Measurements from ENCODE around the gene MAN2A1. TPM values are rescaled to one million over a fixed set of nuclear protein-coding genes. Genes with fewer than 3 reads are reported as not detected.
"Not testable (repeated sequence)": the region's sequence is repeated elsewhere in the genome, so short reads cannot be mapped to it uniquely, and the experiment has no call there.

The MAN2A1 gene
- total RNA-seq, 1 donor from 2014 or later = 66.2 TPM

DNA sequence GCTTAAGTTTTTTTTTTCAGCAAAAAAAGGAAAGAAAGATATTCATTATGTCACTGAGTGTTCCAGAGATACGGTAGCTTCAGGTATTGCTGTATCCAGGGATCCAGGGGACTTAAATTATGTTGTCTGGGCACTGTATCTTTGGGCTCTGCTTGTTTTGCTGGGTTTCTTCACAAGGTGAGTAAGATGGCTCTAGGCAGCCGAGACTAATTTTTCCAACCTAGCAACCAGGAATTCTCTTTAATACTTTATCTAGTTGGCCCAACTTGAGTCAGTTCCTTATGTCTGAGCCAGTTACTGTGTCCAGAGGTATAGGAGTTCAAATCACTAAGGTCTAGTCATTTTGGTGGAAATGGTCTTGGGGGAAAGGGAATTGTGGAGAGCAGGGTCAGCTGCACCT, 66.0 kb downstream of the MAN2A1 start:
- no peak for DNase-seq (ENCODE audit: low read depth)

DNA sequence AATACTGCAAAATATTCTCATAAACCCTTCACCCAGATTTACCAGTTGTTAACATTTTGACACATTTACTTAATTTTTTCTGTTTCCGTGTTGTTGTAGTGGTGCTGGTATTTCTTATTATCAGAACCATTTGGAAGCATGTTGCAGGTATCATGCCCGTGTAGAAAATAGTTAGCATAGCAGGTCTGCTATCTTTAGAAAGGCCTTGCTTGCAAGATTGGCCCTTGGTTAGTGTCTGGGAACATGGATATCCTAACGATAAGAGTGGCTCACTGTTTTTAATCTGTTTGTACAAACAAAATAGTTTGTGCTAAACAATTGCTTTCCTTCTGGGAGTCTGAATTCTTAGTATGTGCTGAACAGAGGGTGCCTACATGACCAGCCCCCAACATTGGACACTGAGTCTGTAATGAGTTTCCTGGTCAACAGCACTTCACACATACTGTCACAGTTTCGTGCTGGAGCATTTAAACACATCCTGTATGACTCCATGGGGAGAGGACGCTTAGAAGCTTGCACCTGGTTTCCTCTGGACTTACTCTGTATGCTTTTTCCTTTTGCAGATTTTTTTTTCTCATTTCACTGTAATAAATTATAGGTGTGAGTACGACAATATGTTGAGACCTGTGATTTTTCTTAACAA, 66.9 kb downstream of the MAN2A1 start:
- no peak for DNase-seq (ENCODE audit: low read depth)

- no peak for DNase-seq (ENCODE audit: low read depth)
Measured at GRCh38 chr5:109757490-109757889, 67.8 kb downstream of the MAN2A1 start.

DNA sequence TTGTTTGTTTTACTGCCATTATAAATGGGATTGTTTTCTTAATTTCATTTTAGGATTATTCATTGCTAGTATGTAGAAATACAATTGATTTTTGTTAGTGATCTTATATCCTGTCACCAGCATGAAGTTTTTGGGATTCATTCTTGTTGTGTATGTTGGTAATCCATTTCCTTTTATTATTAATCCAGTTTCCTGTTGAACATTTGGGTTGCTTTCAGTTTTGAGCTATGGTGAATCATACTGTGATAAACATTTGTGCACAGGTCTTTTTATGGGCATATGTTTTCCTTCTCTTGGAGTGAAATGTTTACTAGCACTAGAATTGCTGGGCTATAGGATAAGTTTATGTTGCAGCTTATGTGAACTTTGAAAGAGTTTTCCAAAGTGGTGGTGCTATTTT, 69.6 kb downstream of the MAN2A1 start:
- peak; percentile 83 for DNase-seq (ENCODE audit: low read depth)

- not testable (repeated sequence) for DNase-seq (ENCODE audit: low read depth)
Measured at GRCh38 chr5:109760130-109760529, 70.4 kb downstream of the MAN2A1 start.

DNA sequence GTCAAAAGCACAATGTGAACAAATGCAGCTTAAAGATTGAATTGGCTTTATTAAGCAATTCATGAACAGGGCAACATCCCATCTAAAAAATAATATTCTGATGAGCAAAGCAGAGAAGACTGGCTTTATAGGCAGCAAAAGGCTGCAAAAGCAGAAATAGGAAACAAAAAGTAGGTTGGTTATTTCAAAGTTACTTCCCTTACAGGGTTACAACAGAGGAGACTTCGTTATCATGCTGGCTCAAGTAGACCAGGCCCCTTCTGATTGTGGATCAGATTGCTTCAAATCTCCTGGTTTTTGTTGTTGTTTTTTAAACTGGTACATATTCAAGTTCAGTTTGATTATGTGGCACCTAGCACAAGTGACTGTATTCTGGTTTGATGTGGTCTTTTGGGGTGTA, 73.1 kb downstream of the MAN2A1 start:
- DNase-seq (ENCODE audit: low read depth) = no peak

DNA sequence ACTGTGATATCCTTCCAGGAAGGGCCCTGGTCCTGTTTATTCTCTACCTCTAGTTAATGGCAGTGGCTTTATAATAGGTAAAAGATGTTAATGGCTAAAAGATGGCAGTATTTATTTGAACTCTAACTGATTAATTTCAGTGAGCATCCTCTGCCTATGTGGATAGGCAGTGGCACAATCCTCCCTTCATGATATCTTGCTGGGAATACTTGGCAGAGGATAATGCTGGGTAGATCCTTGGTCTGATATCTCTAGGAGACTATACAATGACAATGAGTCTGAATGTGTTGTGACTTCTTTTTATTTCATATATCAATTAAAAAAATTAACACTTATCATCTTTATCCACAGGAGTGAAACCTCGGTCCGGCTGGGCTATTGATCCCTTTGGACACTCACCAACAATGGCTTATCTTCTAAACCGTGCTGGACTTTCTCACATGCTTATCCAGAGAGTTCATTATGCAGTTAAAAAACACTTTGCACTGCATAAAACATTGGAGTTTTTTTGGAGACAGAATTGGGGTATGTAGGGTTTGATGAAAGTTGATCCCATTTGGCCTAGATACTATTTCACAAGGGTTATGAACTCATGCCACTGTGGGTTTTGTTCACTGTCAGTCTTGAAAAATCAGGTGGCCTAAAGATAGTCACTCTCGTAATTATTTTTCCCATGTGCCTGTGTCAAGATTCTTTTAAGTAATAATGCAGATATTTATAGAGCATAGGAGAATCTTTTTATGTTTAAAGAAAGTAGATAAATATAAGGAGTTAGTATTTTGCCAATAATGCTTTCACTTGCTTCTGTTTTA, 77.7 kb downstream of the MAN2A1 start:
- DNase-seq (ENCODE audit: low read depth) = no peak

DNA sequence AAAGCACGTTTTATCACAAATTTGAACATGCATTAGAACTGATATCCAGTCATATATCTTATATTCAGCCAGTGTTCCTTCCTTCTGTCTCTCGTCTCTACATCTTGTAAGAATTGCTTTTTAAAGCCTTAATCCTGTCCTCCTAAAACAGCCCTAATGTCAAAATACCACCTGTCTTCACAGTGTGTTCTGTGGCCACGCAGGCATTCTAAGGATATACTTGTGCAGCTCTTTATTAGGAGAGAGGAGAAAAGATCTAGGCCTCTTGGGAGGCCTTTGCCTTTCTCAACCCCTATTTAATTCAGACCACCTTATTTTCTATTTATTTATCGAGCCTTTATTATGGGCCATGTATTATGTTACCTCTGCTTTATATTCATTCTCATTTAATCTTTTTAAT, 78.3 kb downstream of the MAN2A1 start:
- DNase-seq (ENCODE audit: low read depth) = no peak

DNA sequence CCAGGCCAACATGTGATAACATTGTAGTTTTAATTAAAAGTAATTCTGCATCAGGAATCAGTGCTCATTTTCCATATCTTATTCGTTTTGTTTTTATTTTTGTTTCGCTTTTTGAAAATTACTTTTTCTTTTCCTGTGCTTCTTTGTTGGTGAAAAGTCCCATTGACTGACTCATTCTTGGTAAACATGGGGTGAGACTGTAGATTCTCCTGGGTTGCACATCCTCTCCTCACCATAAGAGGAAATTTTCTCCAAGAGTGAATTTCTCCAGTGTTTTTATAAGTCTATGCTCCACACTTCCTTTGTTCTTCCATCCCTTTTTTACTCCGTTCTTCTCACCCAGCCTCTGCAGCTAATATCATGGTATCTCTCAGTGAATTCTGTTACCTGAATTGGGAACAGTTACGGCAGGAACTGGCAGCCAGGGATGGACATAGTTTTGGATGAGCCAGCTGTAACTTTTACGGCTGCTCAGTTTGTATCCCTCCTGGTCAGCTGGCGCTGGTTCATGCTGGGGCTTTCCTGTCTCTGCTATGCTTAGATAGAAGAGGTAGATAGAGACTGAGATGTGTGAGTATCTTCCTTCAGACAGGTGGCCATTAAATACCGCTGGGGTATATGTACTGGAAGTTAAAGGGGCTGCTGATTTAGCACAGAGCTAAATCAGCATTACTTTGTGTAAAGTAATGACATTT, 80.0 kb downstream of the MAN2A1 start:
- DNase-seq (ENCODE audit: low read depth) = peak; percentile 27

DNA sequence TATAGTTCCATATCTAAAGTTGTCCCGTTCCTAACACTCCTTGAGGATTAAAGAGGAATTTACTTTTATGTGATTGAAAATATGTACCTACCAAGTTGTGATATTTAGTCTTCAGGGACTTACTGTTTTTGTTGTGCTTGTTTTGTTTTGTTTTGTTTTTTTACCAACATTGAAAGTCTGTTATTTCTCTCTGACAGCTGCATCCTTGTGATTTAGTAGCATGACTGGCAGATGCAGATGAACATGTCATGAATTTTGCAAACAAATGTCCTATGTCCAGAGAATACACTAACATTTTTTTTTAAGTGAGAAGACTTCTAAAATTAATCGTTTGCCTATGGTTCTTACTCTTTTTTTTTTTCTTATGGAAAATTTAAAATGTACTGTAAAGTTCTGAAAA, 85.4 kb downstream of the MAN2A1 start:
- DNase-seq (ENCODE audit: low read depth) = no peak

DNA sequence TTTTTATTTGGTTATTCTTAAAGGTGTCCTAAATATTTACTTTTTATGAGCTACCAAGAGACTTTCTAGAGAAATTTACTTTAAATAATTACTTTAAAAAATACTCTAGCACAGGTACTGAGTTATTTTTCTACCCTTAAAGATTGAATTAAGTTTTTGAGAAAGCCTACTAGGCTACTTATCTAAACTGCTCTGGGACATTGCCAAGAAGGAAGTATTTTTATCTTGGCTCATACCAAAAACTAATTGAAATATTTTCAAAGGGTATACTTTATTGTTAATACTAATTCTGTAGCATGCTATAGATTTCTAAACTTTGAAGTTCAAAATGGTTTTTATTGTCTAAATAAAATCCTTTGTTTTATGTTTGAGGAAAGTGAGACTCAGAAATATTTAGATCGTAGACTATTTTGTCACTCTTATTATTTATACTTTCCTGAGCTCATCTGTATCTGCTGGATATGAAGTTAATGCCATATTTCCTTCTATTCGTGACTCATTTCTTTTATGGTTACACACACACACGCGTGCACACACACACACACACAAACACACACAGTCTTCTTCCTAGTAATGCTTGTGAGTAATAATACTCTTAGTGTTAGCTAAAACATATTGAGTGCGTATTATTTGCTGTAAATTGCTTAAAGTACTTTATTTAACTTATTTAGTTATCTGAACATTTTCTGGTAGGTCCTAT, 89.5 kb downstream of the MAN2A1 start:
- no peak for DNase-seq (ENCODE audit: low read depth)

DNA sequence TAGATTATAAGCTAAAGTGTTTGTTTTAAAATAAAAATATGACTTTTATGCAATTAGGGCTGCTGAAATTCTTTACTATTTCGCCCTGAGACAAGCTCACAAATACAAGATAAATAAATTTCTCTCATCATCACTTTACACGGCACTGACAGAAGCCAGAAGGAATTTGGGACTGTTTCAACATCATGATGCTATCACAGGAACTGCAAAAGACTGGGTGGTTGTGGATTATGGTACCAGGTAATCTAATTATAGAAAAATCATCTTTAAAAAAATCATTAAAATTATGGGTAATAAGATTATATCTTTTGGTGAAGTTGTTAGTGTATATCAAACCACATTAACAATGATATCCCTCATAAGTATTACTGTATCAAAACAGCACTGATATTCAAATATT, 95.0 kb downstream of the MAN2A1 start:
- DNase-seq (ENCODE audit: low read depth) = no peak

DNA sequence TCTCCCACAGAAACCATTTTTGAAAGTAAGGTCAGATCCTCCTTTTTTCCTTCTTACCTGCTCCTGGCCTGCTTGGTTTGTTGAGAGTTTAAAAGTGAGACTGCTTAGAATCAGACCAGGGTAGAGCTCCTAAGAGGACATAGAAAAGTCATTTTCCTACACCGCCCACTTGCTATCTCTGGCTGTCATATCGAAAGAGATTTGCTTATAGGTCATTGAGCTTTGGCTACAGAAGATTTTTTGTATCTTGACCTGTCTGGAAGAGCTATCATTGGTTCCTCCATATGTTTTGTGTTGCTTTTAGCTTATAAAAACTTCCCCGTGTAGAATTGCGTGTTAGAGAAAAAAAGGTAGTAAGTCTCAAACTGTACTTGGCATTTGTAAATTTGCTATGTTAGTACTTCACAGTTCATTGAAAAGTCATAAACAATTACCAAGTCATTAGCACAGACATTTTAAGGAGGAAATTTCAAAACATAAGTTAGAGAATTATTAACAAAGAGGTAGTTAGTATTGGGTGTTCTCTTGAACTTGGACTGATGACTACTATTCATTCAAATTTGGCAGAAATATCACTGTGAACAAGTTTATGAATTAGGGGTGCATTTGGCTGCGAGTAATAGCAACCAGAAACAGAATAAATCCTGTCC, 96.6 kb downstream of the MAN2A1 start:
- DNase-seq (ENCODE audit: low read depth) = peak; percentile 72

DNA sequence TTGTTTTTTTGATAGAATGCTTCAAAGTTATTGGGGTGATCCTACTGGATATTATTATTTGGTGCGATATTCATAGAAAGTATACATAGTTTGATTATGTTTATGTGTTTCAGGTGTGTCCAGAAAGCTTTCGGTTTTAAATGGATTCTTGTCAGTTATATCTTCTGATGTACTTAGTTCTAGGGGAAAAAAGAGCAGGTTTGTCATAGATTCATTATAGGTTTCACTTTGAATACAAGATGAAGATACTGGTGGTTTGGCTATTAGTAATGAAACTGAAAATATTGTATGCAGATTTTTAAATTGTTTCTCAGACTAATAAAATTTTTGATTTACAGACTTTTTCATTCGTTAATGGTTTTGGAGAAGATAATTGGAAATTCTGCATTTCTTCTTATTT, 98.9 kb downstream of the MAN2A1 start:
- DNase-seq (ENCODE audit: low read depth) = no peak

GRCh38 chr5:109792613-109793012, 102.9 kb downstream of the MAN2A1 start:
- no peak for DNase-seq (ENCODE audit: low read depth)

- DNase-seq (ENCODE audit: low read depth) = peak; percentile 79
Measured at GRCh38 chr5:109803854-109804253, 114.1 kb downstream of the MAN2A1 start.

DNA sequence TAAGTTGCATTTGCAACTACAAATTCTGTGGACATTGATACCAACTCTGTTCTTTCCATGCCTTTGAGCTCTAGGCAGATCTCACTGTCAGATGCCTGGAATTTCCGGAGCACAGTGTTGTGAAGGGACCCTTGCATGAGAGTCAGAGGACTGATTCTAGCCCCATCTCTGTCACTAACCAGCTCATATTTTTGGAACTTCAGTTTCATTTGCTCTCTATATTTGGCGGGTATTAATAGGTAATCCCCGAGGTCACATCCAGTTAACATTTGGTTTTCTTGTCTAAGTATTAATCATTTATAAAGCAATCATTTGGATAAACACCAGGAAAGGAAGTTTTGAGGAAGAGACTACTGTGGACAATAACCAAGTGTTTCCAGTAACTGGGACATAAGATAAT, 115.7 kb downstream of the MAN2A1 start:
- peak; percentile 57 for DNase-seq (ENCODE audit: low read depth)

- peak; percentile 57 for DNase-seq (ENCODE audit: low read depth)
Measured at GRCh38 chr5:109805883-109806282, 116.2 kb downstream of the MAN2A1 start.

DNA sequence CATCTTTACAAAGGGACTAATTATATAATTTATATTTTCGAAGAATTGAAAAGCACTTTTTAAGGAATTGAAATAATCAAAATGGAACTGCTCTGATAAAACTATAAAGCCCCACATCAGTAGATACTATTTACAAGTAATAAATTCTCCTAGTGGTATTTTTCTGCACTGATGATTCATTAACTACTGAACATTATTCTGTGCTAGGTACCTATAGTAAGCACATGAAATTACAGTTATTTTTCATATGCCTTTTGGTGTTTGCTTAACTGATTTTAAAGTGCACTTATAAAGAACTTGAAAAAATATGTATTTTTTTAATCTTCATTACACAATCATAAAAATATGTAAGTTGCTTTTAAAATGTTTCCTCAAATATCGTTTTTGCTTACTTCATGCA, 123.0 kb downstream of the MAN2A1 start:
- no peak for DNase-seq (ENCODE audit: low read depth)

- DNase-seq (ENCODE audit: low read depth) = no peak
Measured at GRCh38 chr5:109816732-109817131, 127.0 kb downstream of the MAN2A1 start.

DNA sequence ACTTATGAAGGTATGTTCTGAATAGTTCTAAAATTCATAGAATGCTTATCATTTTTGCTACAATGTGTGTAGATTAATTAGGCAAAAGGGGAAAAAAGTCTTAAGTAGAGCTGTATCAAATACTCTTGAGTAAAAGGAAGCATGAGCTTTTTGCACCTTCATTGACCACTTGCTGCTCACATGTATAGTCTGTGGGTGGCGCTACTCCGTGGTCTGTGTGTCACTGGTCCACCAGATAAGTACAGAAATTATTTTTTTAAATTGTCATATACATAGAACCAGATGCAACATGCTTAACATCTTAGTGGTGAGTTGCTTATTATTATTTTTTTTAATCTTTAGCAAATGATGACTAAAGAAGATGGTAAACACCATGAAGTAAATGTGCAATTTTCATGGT, 130.2 kb downstream of the MAN2A1 start:
- DNase-seq (ENCODE audit: low read depth) = no peak

- DNase-seq (ENCODE audit: low read depth) = no peak
Measured at GRCh38 chr5:109823597-109823996, 133.9 kb downstream of the MAN2A1 start.

All from renal cortical epithelial cell (primary cell).